Transverse colon (tissue), 4 donors: ENCODE measurements around the gene SSX2IP.

Source experiments
- CTCF ChIP-seq, 5 experiments: fragments of 200-600 bp in 3 of 5; fragments of 450-650 bp in 2 of 5; sonication (generic) in 3 of 5; IDR thresholded peaks; 1 replicate in 2 of 5; 2 replicates in 3 of 5; pipeline ENCODE4 v1.5.1; 2016 to 2017; ENCODE audit warnings: antibody characterized with exemption in 5 of 5, inconsistent platforms in 3 of 5, mild to moderate bottlenecking in 2 of 5, moderate library complexity in 1 of 5
- EP300 ChIP-seq: sonication (generic); formaldehyde crosslinking; IDR thresholded peaks from one replicate; pipeline ENCODE4 v1.6.1; 2017; ENCODE audit warnings: antibody characterized with exemption, low read depth
- POLR2A ChIP-seq: fragments of 450-650 bp; IDR thresholded peaks from one replicate; pipeline ENCODE4 v1.6.1; 2016; ENCODE audit warnings: antibody characterized with exemption, mild to moderate bottlenecking, moderate library complexity
- POLR2AphosphoS5 ChIP-seq, 3 donors: sonication (generic); formaldehyde crosslinking; IDR thresholded peaks; one replicate each; pipeline ENCODE4 v1.6.1; 2016; ENCODE audit warnings: antibody characterized with exemption in 3 of 3

- TF ChIP-seq POLR2AphosphoS5 (IDR thresholded peaks at IDR 0.05) (no peak), POLR2A (no peak), CTCF (IDR thresholded peaks at IDR 0.05) (no peak), EP300 (no peak)
Observed at GRCh38 chr1:84642774-84643173, 47.5 kb downstream of the SSX2IP start.
